Osteocyte (in vitro differentiated cells): ENCODE results near the gene SOX30. TPM values are rescaled to one million over a fixed set of nuclear protein-coding genes. Genes with fewer than 3 reads are reported as not detected.
"Not testable (repeated sequence)": the region's sequence is repeated elsewhere in the genome, so short reads cannot be mapped to it uniquely, and the experiment has no call there.

Source experiments
- DNase-seq: peaks from one replicate; pipeline ENCODE4 v3.0.0; 2021; ENCODE audit warnings: mixed read lengths; ENCODE audit not compliant: unreplicated experiment; ENCODE audit errors: extremely low spot score
- H3K27ac Mint-ChIP-seq: one replicate; pipeline ENCODE4 v1.8.0; 2021; ENCODE audit warnings: mild to moderate bottlenecking, mixed read lengths; ENCODE audit not compliant: unreplicated experiment
- H3K27me3 Mint-ChIP-seq: one replicate; pipeline ENCODE4 v1.8.0; 2021; ENCODE audit warnings: mixed read lengths; ENCODE audit not compliant: unreplicated experiment
- H3K36me3 Mint-ChIP-seq: one replicate; pipeline ENCODE4 v1.8.0; 2021; ENCODE audit warnings: mixed read lengths; ENCODE audit not compliant: unreplicated experiment
- H3K4me1 Mint-ChIP-seq: one replicate; pipeline ENCODE4 v1.8.0; 2021; ENCODE audit warnings: mixed read lengths; ENCODE audit not compliant: unreplicated experiment
- H3K4me3 Mint-ChIP-seq: one replicate; pipeline ENCODE4 v1.8.0; 2021; ENCODE audit warnings: mild to moderate bottlenecking, moderate library complexity, mixed read lengths; ENCODE audit not compliant: unreplicated experiment
- H3K9me3 Mint-ChIP-seq: one replicate; pipeline ENCODE4 v1.8.0; 2021; ENCODE audit warnings: mixed read lengths; ENCODE audit not compliant: unreplicated experiment
- CTCF ChIP-seq: fragments of 200-600 bp; sonication (generic); IDR thresholded peaks from 2 replicates; pipeline ENCODE4 v1.5.0; 2021; ENCODE audit warnings: antibody characterized with exemption, mild to moderate bottlenecking, moderate library complexity
- long read RNA-seq: library from polyadenylated mRNA; unstranded; transcript quantifications from one replicate; pipeline ENCODE4 v2.0.0, GENCODE V29; 2021
- total RNA-seq: library from RNA; stranded (reverse); gene quantifications from 2 replicates; pipeline ENCODE4 v1.2.1, GENCODE V29; 2021

SOX30 gene
- total RNA-seq: not detected in 2 replicates
- long read RNA-seq: 0 reads

GRCh38 chr5:157652377-157652692, at the start of gene SOX30:
TSS of gene SOX30 (minus strand) at chr5:157652438. CDS start at chr5:157652078, 360 bp downstream.
- no peak for TF ChIP-seq CTCF
- Mint-ChIP-seq H3K36me3 (peaks cover 2% of the 10 kb centered on the region), H3K9me3 (peaks cover 9% of the 10 kb centered on the region), H3K27ac (no peak within 1 kb of the TSS), H3K27me3 (peaks cover 3% of the 10 kb centered on the region), H3K4me1 (peaks cover 9% of the 10 kb centered on the region), H3K4me3 (no peak within 1 kb of the TSS)
- DNase-seq: no peak

GRCh38 chr5:157698674-157699073, 46.4 kb upstream of the SOX30 start:
- H3K27ac Mint-ChIP-seq, DNase-seq, H3K9me3 Mint-ChIP-seq, H3K4me1 Mint-ChIP-seq, H3K36me3 Mint-ChIP-seq, H3K4me3 Mint-ChIP-seq, H3K27me3 Mint-ChIP-seq: not testable (repeated sequence)

- not testable (repeated sequence) for DNase-seq, H3K27me3 Mint-ChIP-seq, H3K4me3 Mint-ChIP-seq, H3K36me3 Mint-ChIP-seq, H3K27ac Mint-ChIP-seq, H3K4me1 Mint-ChIP-seq, H3K9me3 Mint-ChIP-seq
Measured at GRCh38 chr5:157696154-157696553, 43.9 kb upstream of the SOX30 start.

GRCh38 chr5:157693816-157694215, 41.6 kb upstream of the SOX30 start:
- DNase-seq: peak; percentile 81
- H3K36me3 Mint-ChIP-seq, H3K27ac Mint-ChIP-seq, H3K4me1 Mint-ChIP-seq, H3K27me3 Mint-ChIP-seq, H3K9me3 Mint-ChIP-seq, H3K4me3 Mint-ChIP-seq: not testable (repeated sequence)

- H3K4me1 Mint-ChIP-seq: no peaks in the 10 kb centered on the region
- no peaks in the 10 kb centered on the region for H3K9me3 Mint-ChIP-seq
- no peak overlapping the region for H3K27ac Mint-ChIP-seq
- H3K36me3 Mint-ChIP-seq: no peaks in the 10 kb centered on the region
- no peak for TF ChIP-seq CTCF
- DNase-seq: peak; percentile 83
- no peak overlapping the region for H3K4me3 Mint-ChIP-seq
- no peaks in the 10 kb centered on the region for H3K27me3 Mint-ChIP-seq
Measured at GRCh38 chr5:157690690-157691433, 38.6 kb upstream of the SOX30 start.

GRCh38 chr5:157689942-157690689, 37.9 kb upstream of the SOX30 start:
- no peaks in the 10 kb centered on the region for H3K27me3 Mint-ChIP-seq
- DNase-seq: peak; percentile 84
- no peaks in the 10 kb centered on the region for H3K9me3 Mint-ChIP-seq
- H3K36me3 Mint-ChIP-seq: no peaks in the 10 kb centered on the region
- no peak overlapping the region for H3K4me3 Mint-ChIP-seq
- no peak overlapping the region for H3K27ac Mint-ChIP-seq
- H3K4me1 Mint-ChIP-seq: no peaks in the 10 kb centered on the region
- TF ChIP-seq CTCF: no peak
